GM23338 (cell line): ENCODE results near the gene UBE2H. TPM values are rescaled to one million over a fixed set of nuclear protein-coding genes. Genes with fewer than 3 reads are reported as not detected.

ENCODE experiments used
- ATAC-seq: fragments of 200-7000 bp; cut with Tn5 transposase; 3 replicates; pipeline ENCODE4 v1.9.1; 2020
- DNase-seq: peaks from one replicate; pipeline ENCODE4 v3.0.0-alpha.2; 2015; ENCODE audit warnings: low spot score
- H2AFZ ChIP-seq: fragments of 200-600 bp; sonication (generic); 2 replicates; pipeline ENCODE4 v1.8.0; 2016; ENCODE audit warnings: antibody characterized with exemption, mild to moderate bottlenecking, moderate library complexity
- H3F3A ChIP-seq: fragments of 200-600 bp; sonication (generic); replicated peaks from 2 replicates; pipeline ENCODE4 v1.8.0; 2017; ENCODE audit warnings: antibody characterized with exemption, mixed run types, low read depth
- H3K27ac ChIP-seq: fragments of 200-600 bp; sonication (generic); 2 replicates; pipeline ENCODE4 v1.6.1; 2016; ENCODE audit warnings: low read depth
- H3K27me3 ChIP-seq: fragments of 200-600 bp; sonication (generic); 2 replicates; pipeline ENCODE4 v1.8.0; 2016; ENCODE audit warnings: mild to moderate bottlenecking, mixed run types, moderate library complexity; ENCODE audit not compliant: insufficient read depth
- H3K36me3 ChIP-seq: fragments of 200-600 bp; sonication (generic); 2 replicates; pipeline ENCODE4 v1.8.0; 2016; ENCODE audit warnings: mild to moderate bottlenecking; ENCODE audit not compliant: insufficient read depth
- H3K4me1 ChIP-seq: fragments of 200-600 bp; sonication (generic); 2 replicates; pipeline ENCODE4 v1.8.0; 2016; ENCODE audit warnings: mild to moderate bottlenecking, moderate library complexity; ENCODE audit not compliant: insufficient read depth
- H3K4me2 ChIP-seq: fragments of 200-600 bp; sonication (generic); 2 replicates; pipeline ENCODE4 v1.7.1; 2017; ENCODE audit warnings: mixed run types
- H3K4me3 ChIP-seq: fragments of 200-600 bp; sonication (generic); 2 replicates; pipeline ENCODE4 v1.6.1; 2016; ENCODE audit warnings: mixed run types
- H3K79me2 ChIP-seq: fragments of 200-600 bp; sonication (generic); replicated peaks from 2 replicates; pipeline ENCODE4 v1.8.0; 2017; ENCODE audit warnings: mild to moderate bottlenecking; ENCODE audit not compliant: insufficient read depth
- H3K9me2 ChIP-seq: fragments of 200-600 bp; sonication (generic); 2 replicates; pipeline ENCODE4 v1.8.0; 2017; ENCODE audit not compliant: insufficient read depth
- H4K20me1 ChIP-seq: fragments of 200-600 bp; sonication (generic); replicated peaks from 2 replicates; pipeline ENCODE4 v1.8.0; 2017; ENCODE audit warnings: mild to moderate bottlenecking; ENCODE audit not compliant: insufficient read depth
- H3K27ac Mint-ChIP-seq: 2 replicates; pipeline ENCODE4 v1.8.0; 2020; ENCODE audit warnings: inconsistent platforms, mild to moderate bottlenecking, moderate library complexity, mixed read lengths
- H3K27me3 Mint-ChIP-seq: 3 replicates; pipeline ENCODE4 v1.8.0; 2022; ENCODE audit warnings: low read depth, mild to moderate bottlenecking, moderate library complexity, mixed read lengths, inconsistent platforms; ENCODE audit not compliant: insufficient read depth, poor library complexity
- H3K36me3 Mint-ChIP-seq: 3 replicates; pipeline ENCODE4 v1.8.0; 2021; ENCODE audit warnings: low read depth, mild to moderate bottlenecking, inconsistent platforms, moderate library complexity, mixed read lengths
- H3K4me1 Mint-ChIP-seq: 3 replicates; pipeline ENCODE4 v1.8.0; 2020; ENCODE audit warnings: mild to moderate bottlenecking, inconsistent platforms, mixed read lengths
- H3K4me3 Mint-ChIP-seq: 3 replicates; pipeline ENCODE4 v1.8.0; 2021; ENCODE audit warnings: moderate library complexity, mild to moderate bottlenecking, inconsistent platforms, mixed read lengths
- H3K9me3 Mint-ChIP-seq: 3 replicates; pipeline ENCODE4 v1.8.0; 2020; ENCODE audit warnings: moderate library complexity, mild to moderate bottlenecking, inconsistent platforms, mixed read lengths
- CTCF ChIP-seq, 2 experiments: fragments of 200-600 bp in 1 of 2; sonication (generic) in 1 of 2; conservative IDR thresholded peaks; 2 replicates each; pipeline versions ENCODE4 v1.5.1 to v1.6.1; 2016 to 2017; ENCODE audit warnings: antibody characterized with exemption in 2 of 2, low read depth in 2 of 2, mild to moderate bottlenecking in 2 of 2, moderate library complexity in 1 of 2
- ETS1 ChIP-seq: IDR thresholded peaks from 2 replicates; pipeline ENCODE4 v1.6.1; 2016; ENCODE audit warnings: antibody characterized with exemption
- EZH2phosphoT487 ChIP-seq: fragments of 200-600 bp; sonication (generic); IDR thresholded peaks from one replicate; pipeline ENCODE4 v1.8.1; 2018; ENCODE audit warnings: antibody characterized with exemption; ENCODE audit not compliant: unreplicated experiment
- JUNB ChIP-seq: IDR thresholded peaks from one replicate; pipeline ENCODE4 v1.6.1; 2016; ENCODE audit warnings: antibody characterized with exemption; ENCODE audit not compliant: unreplicated experiment
- POLR2AphosphoS5 ChIP-seq: IDR thresholded peaks from 2 replicates; pipeline ENCODE4 v1.6.1; 2016; ENCODE audit warnings: antibody characterized with exemption, low read depth
- REST ChIP-seq: IDR thresholded peaks from one replicate; pipeline ENCODE4 v1.6.1; 2018; ENCODE audit warnings: antibody characterized with exemption; ENCODE audit not compliant: unreplicated experiment
- ZNF114 ChIP-seq: fragments of 250-450 bp; sonication (Bioruptor Pico); IDR thresholded peaks from 2 replicates; pipeline ENCODE4 v1.5.0; 2020; ENCODE audit warnings: mild to moderate bottlenecking, moderate library complexity
- ZNF331 ChIP-seq: fragments of 250-450 bp; sonication (Bioruptor Pico); IDR thresholded peaks from 2 replicates; pipeline ENCODE4 v1.5.0; 2020; ENCODE audit warnings: low read depth, mild to moderate bottlenecking, moderate library complexity
- polyA plus RNA-seq: library from polyadenylated mRNA; unstranded; fragments of >200 nt; fragmentation: Nextera tagmentation; extraction: Ambion mirVana; gene quantifications from 2 replicates; pipeline ENCODE4 v1.2.1, GENCODE V29; 2016
- total RNA-seq: library from RNA; depleted of rRNA; stranded (reverse); fragments of >200 nt; shearing (Covaris generic); gene quantifications from 2 replicates; pipeline ENCODE4 v1.2.3, GENCODE V29; 2014

Gene UBE2H
- total and polyA plus RNA-seq, 2 experiments from 2014 or later: 40.8 to 86.5 TPM

GRCh38 chr7:129918922-129919321, 33.8 kb downstream of the UBE2H start (continued):
- TF ChIP-seq ETS1 (no peak), EZH2phosphoT487 (no peak)

DNA sequence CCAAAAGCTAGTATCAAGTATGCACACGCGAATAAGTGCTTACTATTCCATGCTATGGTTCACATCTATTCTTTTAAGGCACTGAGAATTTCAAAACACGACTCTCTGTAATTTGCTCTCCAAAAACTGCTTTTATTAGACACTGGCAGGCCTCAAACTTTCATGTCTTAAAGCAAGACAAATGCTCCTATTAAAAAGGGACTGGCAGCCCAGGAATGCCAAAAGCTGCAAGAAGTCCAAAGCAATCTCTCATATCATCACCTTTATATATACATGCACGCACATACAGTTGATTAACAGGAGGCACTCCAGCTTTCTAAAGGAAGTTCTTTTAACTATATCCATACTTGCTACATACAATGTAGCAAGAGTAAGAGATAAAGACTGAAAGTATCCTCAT, 34.8 kb downstream of the UBE2H start:
- Histone ChIP-seq H3K79me2 (peaks cover 99% of the 10 kb centered on the region), H3K4me2 (no peak overlapping the region), H2AFZ (no peak overlapping the region), H3K27me3 (no peaks in the 10 kb centered on the region), H3K4me1 (peaks cover 14% of the 10 kb centered on the region), H3F3A (no peaks in the 10 kb centered on the region), H3K4me3 (no peak overlapping the region), H3K9me2 (no peaks in the 10 kb centered on the region), H3K36me3 (no peaks in the 10 kb centered on the region), H3K27ac (no peak overlapping the region), H4K20me1 (peaks cover 11% of the 10 kb centered on the region)
- ATAC-seq: no peak
- Mint-ChIP-seq H3K4me3 (no peak overlapping the region), H3K4me1 (peaks cover 34% of the 10 kb centered on the region), H3K27me3 (no peaks in the 10 kb centered on the region), H3K36me3 (peaks cover 25% of the 10 kb centered on the region), H3K9me3 (no peaks in the 10 kb centered on the region), H3K27ac (peak overlapping the region; percentile 36; the same call in 1 of the 2 replicates)
- DNase-seq: no peak
- TF ChIP-seq EZH2phosphoT487 (no peak), ZNF114 (CRISPR knock-in tag) (no peak), REST (no peak)

DNA sequence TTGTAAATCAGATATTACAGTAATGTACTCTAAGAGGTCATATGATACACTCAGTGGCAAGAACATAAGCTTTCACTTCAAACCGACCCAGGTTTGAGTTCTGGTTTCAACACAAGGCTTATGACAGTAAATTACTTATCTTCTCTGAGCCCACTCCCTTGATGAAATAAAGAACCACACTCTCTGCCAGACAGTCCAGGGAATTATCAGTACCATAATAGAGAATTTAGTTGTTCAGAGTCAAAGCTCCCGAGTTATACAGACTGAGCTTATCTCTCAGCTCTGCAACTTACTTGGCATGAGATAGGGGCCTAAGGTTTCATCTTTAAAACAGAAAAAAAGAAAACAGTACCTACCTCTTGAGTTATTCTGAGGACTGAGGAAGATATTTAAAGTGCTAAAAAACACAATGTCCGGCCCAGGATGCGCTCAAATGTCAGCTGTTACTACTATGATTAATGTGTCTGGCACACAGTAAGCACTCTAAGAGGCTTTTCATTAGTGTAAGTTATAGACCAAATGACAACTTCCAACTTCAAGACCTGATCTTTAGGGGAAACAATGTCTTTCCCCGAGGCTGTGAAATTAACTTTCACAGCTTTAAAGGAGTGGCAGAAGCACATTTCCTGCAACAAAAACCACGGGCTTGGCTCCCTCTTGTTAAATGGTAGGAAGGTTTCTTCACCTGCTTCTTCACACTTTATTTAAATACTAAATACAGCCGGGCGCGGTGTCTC, 38.1 kb downstream of the UBE2H start:
- Histone ChIP-seq H3K9me2 (no peaks in the 10 kb centered on the region), H3K36me3 (no peaks in the 10 kb centered on the region), H3F3A (no peaks in the 10 kb centered on the region), H3K27me3 (no peaks in the 10 kb centered on the region), H3K4me1 (peaks cover 15% of the 10 kb centered on the region), H3K27ac (no peak overlapping the region), H3K4me2 (no peak overlapping the region), H3K79me2 (peaks cover 99% of the 10 kb centered on the region), H2AFZ (no peak overlapping the region), H4K20me1 (peaks cover 15% of the 10 kb centered on the region; the same call in 1 of the 2 replicates), H3K4me3 (no peak overlapping the region)
- DNase-seq (no peak), ATAC-seq (no peak)
- no peak overlapping the region for H3K4me3 Mint-ChIP-seq
- peak overlapping the region; percentile 74; the same call in 1 of the 2 replicates for H3K27ac Mint-ChIP-seq
- no peaks in the 10 kb centered on the region for H3K9me3 Mint-ChIP-seq
- peaks cover 27% of the 10 kb centered on the region for H3K36me3 Mint-ChIP-seq
- H3K27me3 Mint-ChIP-seq: peaks cover 4% of the 10 kb centered on the region
- peaks cover 36% of the 10 kb centered on the region for H3K4me1 Mint-ChIP-seq
- no peak for TF ChIP-seq ZNF114 (CRISPR knock-in tag)
- TF ChIP-seq ETS1: no peak
- TF ChIP-seq ZNF331 (CRISPR knock-in tag): no peak
- no peak for TF ChIP-seq JUNB
- no peak for TF ChIP-seq POLR2AphosphoS5
- TF ChIP-seq EZH2phosphoT487: no peak
- no peak for TF ChIP-seq CTCF (conservative IDR thresholded peaks at IDR 0.05; ENCODE audit: low read depth in 2 of 2)
